ENCODE measurements around the gene RGS14. TPM values are rescaled to one million over a fixed set of nuclear protein-coding genes. Genes with fewer than 3 reads are reported as not detected.

RGS14 gene
- total RNA-seq, 1 donor from 2014 or later, result 4.5 TPM

- TF ChIP-seq, protein P1, sequence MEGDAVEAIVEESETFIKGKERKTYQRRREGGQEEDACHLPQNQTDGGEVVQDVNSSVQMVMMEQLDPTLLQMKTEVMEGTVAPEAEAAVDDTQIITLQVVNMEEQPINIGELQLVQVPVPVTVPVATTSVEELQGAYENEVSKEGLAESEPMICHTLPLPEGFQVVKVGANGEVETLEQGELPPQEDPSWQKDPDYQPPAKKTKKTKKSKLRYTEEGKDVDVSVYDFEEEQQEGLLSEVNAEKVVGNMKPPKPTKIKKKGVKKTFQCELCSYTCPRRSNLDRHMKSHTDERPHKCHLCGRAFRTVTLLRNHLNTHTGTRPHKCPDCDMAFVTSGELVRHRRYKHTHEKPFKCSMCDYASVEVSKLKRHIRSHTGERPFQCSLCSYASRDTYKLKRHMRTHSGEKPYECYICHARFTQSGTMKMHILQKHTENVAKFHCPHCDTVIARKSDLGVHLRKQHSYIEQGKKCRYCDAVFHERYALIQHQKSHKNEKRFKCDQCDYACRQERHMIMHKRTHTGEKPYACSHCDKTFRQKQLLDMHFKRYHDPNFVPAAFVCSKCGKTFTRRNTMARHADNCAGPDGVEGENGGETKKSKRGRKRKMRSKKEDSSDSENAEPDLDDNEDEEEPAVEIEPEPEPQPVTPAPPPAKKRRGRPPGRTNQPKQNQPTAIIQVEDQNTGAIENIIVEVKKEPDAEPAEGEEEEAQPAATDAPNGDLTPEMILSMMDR (IDR thresholded peaks at IDR 0.05), result no peak
- no peaks in the 10 kb centered on the region for H3K27me3 ChIP-seq
- no peak for DNase-seq (ENCODE audit: low spot score in 2 of 2)
- H3K4me3 ChIP-seq, result no peak overlapping the region
- H3K9me3 ChIP-seq, result no peaks in the 10 kb centered on the region
- H3K27ac ChIP-seq, result no peak overlapping the region
- intact Hi-C loops (cut with DNase I), result no loop called here
- H3K4me1 ChIP-seq, result no peaks in the 10 kb centered on the region
- peaks cover 3 to 4% of the 10 kb centered on the region in 2 donors for H3K36me3 ChIP-seq
Observed at GRCh38 chr5:177320879-177321278, 36.8 kb upstream of the RGS14 start.

GRCh38 chr5:177325868-177326381, 31.8 kb upstream of the RGS14 start:
- intact Hi-C loops (cut with DNase I), result no loop called here
- no peak overlapping the region for H3K27ac ChIP-seq
- no peak for DNase-seq (ENCODE audit: low spot score in 2 of 2)
- H3K27me3 ChIP-seq, result no peaks in the 10 kb centered on the region
- H3K9me3 ChIP-seq, result no peaks in the 10 kb centered on the region
- TF ChIP-seq, protein P1 (IDR thresholded peaks at IDR 0.05), result no peak
- H3K4me1 ChIP-seq, result no peaks in the 10 kb centered on the region
- no peak overlapping the region for H3K4me3 ChIP-seq
- H3K36me3 ChIP-seq, result peaks cover 9 to 13% of the 10 kb centered on the region in 2 donors

DNA sequence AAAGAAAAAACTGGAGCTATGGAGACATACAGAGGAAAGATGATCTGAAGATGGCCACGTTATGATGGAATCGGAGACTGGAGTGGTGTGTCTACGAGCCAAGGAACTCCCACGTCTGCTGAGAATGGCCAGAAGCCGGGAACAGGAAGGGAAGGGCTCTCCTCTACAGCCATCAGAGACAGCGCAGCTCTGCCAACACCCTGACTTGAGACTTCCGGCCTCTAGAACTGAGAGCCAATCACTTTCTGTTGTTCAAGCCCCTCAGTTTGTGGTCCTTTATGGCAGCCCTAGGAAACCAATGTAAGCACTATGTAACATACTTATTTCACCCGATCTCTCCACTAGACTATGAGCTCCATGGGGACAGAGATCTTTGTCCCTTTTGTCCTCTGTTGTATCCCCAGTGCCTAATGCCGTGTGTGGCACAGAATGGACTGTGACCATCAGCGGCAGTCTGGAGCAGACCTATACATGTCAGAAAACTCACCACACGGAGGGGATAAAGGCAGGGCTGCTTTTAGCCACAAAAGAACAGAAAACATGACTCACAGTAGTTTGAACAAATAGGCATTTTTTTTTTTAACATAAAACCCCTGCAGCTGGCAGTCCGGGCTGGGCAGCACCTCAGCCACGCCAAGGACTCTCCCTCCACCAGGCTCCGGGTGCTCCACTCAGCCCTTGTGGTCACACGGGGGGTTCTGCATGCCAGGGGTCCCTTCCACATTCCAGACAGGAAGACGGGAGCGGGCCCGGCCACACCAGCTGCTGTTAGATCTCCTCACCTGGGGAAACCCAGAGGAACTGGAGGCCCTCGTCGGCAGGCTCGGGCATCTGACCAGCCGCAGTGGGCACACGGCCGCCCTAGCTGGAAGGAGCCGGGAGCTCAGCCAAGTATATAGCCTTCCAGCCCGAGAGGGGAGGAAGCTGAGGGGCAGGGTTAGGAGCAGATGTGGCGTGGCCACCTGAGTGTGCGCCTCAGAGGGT, 29.9 kb upstream of the RGS14 start:
- TF ChIP-seq, protein P1 (IDR thresholded peaks at IDR 0.05), result no peak
- H3K4me3 ChIP-seq, result no peak overlapping the region
- DNase-seq (ENCODE audit: low spot score in 2 of 2), result no peak
- no peaks in the 10 kb centered on the region for H3K4me1 ChIP-seq
- H3K9me3 ChIP-seq, result no peaks in the 10 kb centered on the region
- H3K27me3 ChIP-seq, result no peaks in the 10 kb centered on the region
- intact Hi-C loops (cut with DNase I), result no loop called here
- peaks cover 18 to 32% of the 10 kb centered on the region in 2 donors for H3K36me3 ChIP-seq
- H3K27ac ChIP-seq, result peak overlapping the region; percentile 19 to 32

- Histone ChIP-seq H3K36me3 (peaks cover 27 to 40% of the 10 kb centered on the region in 2 donors), H3K4me1 (no peaks in the 10 kb centered on the region), H3K9me3 (no peaks in the 10 kb centered on the region), H3K27me3 (no peaks in the 10 kb centered on the region), H3K4me3 (no peak overlapping the region), H3K27ac (peak overlapping the region in 1 of 2 donors; percentile 32)
- no peak for DNase-seq (ENCODE audit: low spot score in 2 of 2)
- TF ChIP-seq, protein P1 (IDR thresholded peaks at IDR 0.05), result no peak
- intact Hi-C loops (cut with DNase I), result no loop called here
Observed at GRCh38 chr5:177328545-177329231, 29.0 kb upstream of the RGS14 start.

DNA sequence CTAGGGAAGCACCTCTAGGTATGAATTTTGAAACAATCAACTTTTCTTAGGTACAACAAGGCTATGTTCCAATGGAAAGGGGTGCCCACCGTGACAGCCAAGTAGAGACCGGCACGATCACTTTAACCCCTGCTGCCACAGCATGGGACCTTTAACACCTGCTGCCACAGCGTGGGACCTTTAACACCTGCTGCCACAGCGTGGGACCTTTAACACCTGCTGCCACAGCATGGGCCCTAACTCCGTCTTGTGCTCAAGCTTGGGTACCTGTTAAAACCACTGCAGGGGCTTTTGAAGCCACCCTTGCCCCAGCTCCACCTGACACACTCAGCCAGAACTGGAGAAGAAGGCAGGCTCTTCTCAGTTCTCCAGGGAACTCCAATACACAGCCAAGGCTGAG, 27.8 kb upstream of the RGS14 start:
- no peaks in the 10 kb centered on the region for H3K4me1 ChIP-seq
- TF ChIP-seq, protein P1 (IDR thresholded peaks at IDR 0.05), result no peak
- H3K4me3 ChIP-seq, result no peak overlapping the region
- H3K27me3 ChIP-seq, result no peaks in the 10 kb centered on the region
- intact Hi-C loops (cut with DNase I), result no loop called here
- DNase-seq (ENCODE audit: low spot score in 2 of 2), result no peak
- H3K36me3 ChIP-seq, result peaks cover 39 to 52% of the 10 kb centered on the region in 2 donors
- no peaks in the 10 kb centered on the region for H3K9me3 ChIP-seq
- no peak overlapping the region for H3K27ac ChIP-seq
